ENCODE results near the gene ZNF785.
"Not testable (repeated sequence)": the region's sequence is repeated elsewhere in the genome, so short reads cannot be mapped to it uniquely, and the experiment has no call there.

Gene ZNF785

DNA sequence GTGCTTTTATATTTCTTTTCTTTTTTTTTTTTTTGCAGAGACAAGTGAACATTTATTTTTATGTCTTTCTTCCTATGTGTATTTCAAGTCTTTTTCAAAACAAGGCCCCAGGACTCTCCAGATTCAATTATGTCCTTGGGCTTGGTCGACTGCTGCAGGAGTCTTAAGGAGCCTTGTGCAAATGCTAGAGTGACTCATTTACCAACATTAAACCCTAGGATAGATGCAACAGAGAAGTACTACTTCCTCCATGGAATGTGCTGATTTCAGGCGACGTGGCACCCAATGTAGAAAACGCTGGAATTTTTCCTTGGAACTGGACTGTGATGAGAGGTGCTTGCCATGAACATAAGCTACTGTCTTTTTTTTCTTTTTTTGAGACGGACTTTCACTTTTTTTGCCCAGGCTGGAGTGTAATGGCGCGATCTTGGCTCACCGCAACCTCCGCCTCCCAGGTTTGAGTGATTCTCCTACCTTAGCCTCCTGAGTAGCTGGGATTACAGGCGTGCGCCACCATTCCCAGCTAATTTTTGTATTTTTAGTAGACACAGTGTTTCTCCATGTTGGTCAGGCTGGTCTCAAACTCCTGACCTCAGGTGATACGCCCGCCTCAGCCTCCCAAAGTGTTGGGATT lies 49.0 kb downstream of the ZNF785 start:
- not testable (repeated sequence) for DNase-seq

DNA sequence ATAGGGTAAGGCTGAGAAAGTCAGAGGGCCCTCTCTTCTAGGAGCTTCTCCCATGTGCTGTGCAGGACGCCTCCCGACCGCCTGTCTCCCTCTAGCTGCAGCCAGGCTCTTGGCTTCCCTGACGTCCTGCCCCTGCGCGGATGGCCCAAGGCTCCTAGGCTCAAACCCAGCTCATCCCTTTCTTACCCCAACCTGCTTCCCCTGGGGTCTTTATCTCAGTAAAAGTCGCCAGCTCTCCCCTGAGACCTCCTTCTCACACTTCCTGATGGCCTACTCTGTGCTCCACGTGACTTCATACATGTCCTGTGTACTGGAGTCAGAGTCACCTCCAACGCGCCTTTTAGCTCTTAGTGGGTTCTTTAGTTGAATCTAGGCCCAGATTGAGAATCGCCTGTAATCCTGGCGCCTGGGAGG lies 49.7 kb downstream of the ZNF785 start:
- DNase-seq, result peak; percentile 92

DNA sequence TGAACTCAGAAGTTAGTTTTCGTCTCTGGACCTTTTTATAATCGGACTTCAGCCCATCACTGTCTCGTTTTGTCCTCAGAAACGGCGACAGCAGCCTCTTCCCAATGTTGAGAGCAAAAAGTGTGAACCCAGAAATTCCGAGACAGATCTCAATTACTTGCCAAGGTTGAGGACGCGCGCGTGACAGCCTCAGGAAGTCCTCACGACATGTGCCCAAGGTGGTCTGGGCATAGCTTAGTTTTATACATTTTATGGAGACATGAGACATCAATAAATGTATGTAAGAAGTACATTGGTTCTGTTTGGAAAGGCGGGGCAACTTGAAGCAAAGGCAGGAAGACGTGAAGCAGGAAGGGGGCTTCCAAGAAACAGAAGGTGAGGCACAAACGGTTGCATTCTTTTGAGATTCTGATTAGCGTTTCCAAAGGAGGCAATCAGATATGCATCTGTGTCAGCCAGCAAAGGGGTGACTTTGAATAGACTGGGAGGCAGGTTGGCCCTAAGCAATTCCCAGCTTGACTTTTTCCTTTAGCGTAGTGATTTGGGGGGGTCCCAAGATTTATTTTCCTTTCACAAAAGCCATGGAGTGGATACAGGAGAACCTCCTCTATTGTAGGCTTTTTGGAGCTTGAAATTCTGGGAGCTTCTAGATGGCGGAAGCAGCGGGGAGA lies 50.3 kb downstream of the ZNF785 start:
- DNase-seq, result peak; percentile 65

DNA sequence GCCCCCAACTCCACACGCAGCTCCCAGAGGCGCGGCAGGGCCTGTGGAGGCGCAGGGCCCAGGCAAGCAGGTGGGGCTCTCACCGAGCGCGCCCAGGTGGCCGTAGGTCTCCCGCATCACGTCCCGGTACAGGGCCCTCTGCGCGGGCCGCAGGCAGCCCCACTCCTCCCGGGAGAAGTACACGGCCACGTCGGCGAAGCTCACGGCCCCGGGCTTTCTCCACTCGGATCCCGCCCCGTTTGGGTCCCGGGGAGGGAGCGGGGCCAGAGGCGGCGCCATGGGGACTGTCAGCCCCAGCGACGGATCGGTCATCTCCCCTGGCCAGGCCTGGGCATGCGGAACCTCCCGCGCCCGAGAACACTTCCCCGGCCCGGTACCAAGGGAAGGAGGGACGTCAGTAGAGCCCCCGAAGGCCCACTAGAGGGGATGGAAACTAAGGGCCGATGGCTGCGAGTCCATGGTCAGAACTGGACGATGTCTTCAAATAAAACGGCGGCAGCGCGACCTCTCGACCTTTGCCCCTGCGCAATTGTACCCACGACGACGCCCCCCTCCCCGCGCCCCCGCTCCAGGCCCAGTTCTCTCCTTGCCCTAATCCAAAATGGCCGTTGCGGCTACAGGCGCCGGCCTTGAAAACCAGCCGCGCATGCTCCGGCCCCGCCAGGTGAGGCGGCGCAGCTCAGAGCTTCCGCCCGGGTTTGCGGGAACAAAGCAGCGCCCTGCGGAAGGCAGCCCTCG lies 51.0 kb downstream of the ZNF785 start, which contains the start of gene ZNF747:
Gene ZNF747, minus strand, starts transcription at position 491 of the 738 bp plus-strand sequence. Its CDS starts 179 bp downstream, at position 312.
- peak; percentile 94 for DNase-seq

DNA sequence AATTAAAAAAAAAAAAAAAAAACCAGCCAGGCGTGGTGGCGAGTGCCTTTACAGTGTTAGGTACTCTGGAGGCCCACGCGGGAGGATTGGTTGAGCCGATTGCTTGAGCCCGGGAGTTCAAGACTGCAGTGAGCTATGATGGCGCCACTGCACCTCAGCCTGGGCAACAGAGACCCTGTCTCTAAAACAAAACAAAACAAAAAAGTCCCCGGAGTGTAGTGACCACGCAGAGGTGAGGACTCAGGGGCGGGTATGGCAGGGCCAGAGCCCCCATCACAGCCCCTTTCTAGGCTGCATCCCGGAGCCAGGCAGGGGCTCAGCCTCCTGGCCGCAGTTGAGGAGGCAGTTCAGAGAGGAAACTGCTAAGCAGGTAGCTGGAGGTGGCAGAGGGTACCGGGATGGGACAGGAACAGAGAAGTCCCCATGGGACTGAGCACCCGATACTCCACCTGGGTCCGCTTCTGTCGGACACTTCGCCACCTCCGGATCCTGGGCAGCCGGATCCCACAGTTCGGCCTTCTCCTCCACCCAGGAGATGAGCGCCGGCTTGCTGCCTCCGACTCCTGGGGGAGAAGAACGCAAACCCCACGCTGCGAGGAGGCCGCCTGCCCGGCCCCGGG lies 51.6 kb downstream of the ZNF785 start:
- peak; percentile 63 for DNase-seq

DNA sequence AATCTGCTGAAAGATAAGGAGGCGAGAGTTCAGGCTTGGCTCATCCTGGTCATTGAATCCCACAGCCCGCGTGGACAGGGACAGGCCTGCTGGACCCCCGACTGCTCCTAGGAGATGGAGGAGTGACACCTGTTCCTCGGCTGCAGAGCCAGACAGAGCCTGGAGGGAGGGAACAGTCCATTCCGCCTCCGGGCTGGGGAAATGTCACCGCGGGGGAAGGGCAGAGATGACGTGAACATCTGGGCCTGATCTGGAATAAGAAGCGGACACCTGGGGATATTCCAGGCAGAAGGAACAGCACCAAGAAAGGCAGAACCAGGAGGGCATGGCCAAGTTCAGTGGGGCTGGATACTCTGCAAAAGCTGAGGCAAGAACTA lies 52.4 kb downstream of the ZNF785 start:
- DNase-seq, result no peak

DNA sequence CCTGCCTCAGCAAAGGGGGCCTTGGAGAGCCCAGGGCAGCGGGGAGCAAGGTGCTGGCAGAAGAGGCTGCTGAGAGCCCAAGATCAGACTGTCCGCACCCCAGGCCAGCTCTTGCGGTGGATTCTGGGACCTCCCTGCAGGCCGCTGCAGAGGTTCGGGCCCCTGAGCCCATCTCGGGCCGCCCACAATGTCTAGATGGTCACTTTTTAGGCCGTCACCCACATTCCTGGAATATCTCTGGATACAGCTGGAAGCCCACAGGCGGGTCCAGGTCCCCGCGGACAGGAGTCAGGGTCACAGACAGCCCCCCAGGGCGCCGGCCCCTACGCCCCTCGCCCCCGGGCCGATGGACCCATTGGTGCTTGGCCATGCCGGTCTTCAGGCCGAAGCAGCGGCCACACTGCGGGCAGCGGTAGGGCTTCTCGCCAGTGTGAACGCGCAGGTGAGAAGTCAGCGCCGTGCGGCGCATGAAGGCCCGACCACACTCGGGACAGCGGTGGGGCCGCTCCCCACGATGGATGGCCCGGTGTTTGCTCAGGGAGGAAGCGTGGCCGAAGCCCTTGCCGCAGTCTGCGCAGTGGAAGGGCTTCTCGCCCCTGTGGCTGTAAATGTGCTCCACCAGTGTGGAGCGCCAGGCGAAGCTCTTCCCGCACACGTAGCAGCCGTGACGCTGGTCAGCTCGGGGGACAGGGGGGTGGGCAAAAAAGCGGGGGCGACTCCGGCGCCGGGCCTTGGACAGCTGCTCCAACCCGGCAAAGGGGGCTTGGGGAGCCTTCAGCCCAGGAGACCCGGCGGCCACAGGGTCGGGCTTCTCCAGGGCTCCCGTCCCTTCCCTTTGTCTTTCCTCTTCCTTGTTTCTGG lies 53.0 kb downstream of the ZNF785 start:
- DNase-seq, result no peak

Measured in hematopoietic multipotent progenitor cell treated with erythropoietin and hydrocortisone succinate and interleukin-3 and kit ligand, for 6 days (in vitro differentiated cells).